Adrenal gland (tissue), 12 donors: ENCODE results near the gene LEKR1. TPM values are rescaled to one million over a fixed set of nuclear protein-coding genes. Genes with fewer than 3 reads are reported as not detected.
"Not testable (repeated sequence)": the region's sequence is repeated elsewhere in the genome, so short reads cannot be mapped to it uniquely, and the experiment has no call there.

Experiments
- DNase-seq, 7 donors: peaks; one replicate each; pipeline ENCODE4 v3.0.0-alpha.2; 2019 to 2020
- H3K27ac ChIP-seq, 5 donors: fragments of 200-600 bp; sonication (generic) in 4 of 5; 1 replicate in 3 of 5; 2 replicates in 2 of 5; pipeline versions ENCODE4 v1.5.1 to v1.8.0; 2016 to 2020; ENCODE audit warnings: mild to moderate bottlenecking in 1 of 5
- H3K27me3 ChIP-seq: fragments of 200-600 bp; 2 replicates; pipeline ENCODE4 v1.8.0; 2021
- H3K36me3 ChIP-seq, 2 donors: fragments of 200-600 bp; replicated peaks in 1 of 2; 1 replicate in 1 of 2; 2 replicates in 1 of 2; pipeline versions ENCODE4 v1.5.1 to v1.8.0; 2018 to 2022
- H3K4me1 ChIP-seq, 2 donors: fragments of 200-600 bp; replicated peaks in 1 of 2; 1 replicate in 1 of 2; 2 replicates in 1 of 2; pipeline versions ENCODE4 v1.5.1 to v1.8.0; 2018 to 2021
- H3K4me3 ChIP-seq, 4 donors: fragments of 200-600 bp; sonication (generic) in 3 of 4; one replicate each; pipeline ENCODE4 v1.5.1; 2016 to 2018
- H3K9me3 ChIP-seq, 3 donors: fragments of 200-600 bp; sonication (generic) in 1 of 3; replicated peaks in 1 of 3; 1 replicate in 2 of 3; 2 replicates in 1 of 3; pipeline versions ENCODE4 v1.5.1 to v1.8.0; 2016 to 2021
- POLR2A ChIP-seq, 2 donors: fragments of 450-650 bp; IDR thresholded peaks; one replicate each; pipeline ENCODE4 v1.6.1; 2017; ENCODE audit warnings: antibody characterized with exemption in 2 of 2, mild to moderate bottlenecking in 2 of 2, moderate library complexity in 1 of 2
- WGBS, 4 donors: extraction: QIAGEN DNeasy Blood & Tissue Kit in 2 of 4; methylation state at CpG; one replicate each; pipeline versions ENCODE4 v1.1.5 to v1.1.7; 2013 to 2017; 5-methylcytosine and 5-hydroxymethylcytosine counted together
- intact Hi-C, 2 donors: fragments of 100-400 bp; cut with DNase I; formaldehyde crosslinking; loops; one replicate each; pipeline versions ENCODE4 v1.14.1 to v1.15.0; 2022 to 2023
- polyA plus RNA-seq, 3 donors: library from polyadenylated mRNA; stranded (reverse); fragments of 200-250 nt in 2 of 3; fragments of 350-450 nt in 1 of 3; fragmentation: Illumina TruSeq in 1 of 3; extraction: RNeasy Lipid Tissue Mini Kit (QIAGEN cat#74804) in 1 of 3; gene quantifications; one replicate each; pipeline ENCODE4 v1.2.3, GENCODE V29; 2013 to 2014
- total RNA-seq, 9 donors: library from RNA; depleted of rRNA in 4 of 9; stranded (reverse); fragments of >200 nt in 4 of 9; fragments of 120-200 nt in 1 of 9; fragmentation: NEBNext Ultra II Directional in 1 of 9; extraction: Animal tissue kit (Norgen Biotek cat#: 25700) in 1 of 9; gene quantifications; one replicate each; pipeline versions ENCODE4 v1.1.0 to v1.2.4, GENCODE V29; 2013 to 2023
- TF ChIP-seq, protein P1 (sequence below), 6 experiments: fragments of 450-650 bp in 4 of 6; fragments of 200-600 bp in 2 of 6; sonication (generic) in 1 of 6; IDR thresholded peaks; 1 replicate in 5 of 6; 2 replicates in 1 of 6; pipeline versions ENCODE4 v1.5.1 to v1.8.0; 2016 to 2021; ENCODE audit warnings: antibody characterized with exemption in 6 of 6, mild to moderate bottlenecking in 2 of 6, moderate library complexity in 1 of 6
- donor health status: healthy with polysubstance abuse.
- donor health status: Bipolar disorder and iron deficiency.
- donor health status: DM: yes; HTN: yes; CAD: no.
- donor health status: DM: no; HTN: no; CAD: no.
- donor health status: DM: no; HTN: no; CAD: no.
- donor health status: DM: yes; HTN: yes; CAD: no.

Gene LEKR1
- total and polyA plus RNA-seq, 12 donors, result 0.28 to 2.3 (median 1.5) TPM

- Histone ChIP-seq H3K27ac (no peak overlapping the region), H3K9me3 (peaks cover 0 to 4% (median 0%) of the 10 kb centered on the region in 3 donors), H3K4me1 (no peaks in the 10 kb centered on the region), H3K4me3 (no peak overlapping the region), H3K36me3 (no peaks in the 10 kb centered on the region), H3K27me3 (no peaks in the 10 kb centered on the region)
- WGBS, 4 donors, result 74 to 82% (median 77%) methylated on average over 2 of the region's 2 CpGs
- TF ChIP-seq POLR2A (IDR thresholded peaks at IDR 0.05), result no peak
- TF ChIP-seq, protein P1, sequence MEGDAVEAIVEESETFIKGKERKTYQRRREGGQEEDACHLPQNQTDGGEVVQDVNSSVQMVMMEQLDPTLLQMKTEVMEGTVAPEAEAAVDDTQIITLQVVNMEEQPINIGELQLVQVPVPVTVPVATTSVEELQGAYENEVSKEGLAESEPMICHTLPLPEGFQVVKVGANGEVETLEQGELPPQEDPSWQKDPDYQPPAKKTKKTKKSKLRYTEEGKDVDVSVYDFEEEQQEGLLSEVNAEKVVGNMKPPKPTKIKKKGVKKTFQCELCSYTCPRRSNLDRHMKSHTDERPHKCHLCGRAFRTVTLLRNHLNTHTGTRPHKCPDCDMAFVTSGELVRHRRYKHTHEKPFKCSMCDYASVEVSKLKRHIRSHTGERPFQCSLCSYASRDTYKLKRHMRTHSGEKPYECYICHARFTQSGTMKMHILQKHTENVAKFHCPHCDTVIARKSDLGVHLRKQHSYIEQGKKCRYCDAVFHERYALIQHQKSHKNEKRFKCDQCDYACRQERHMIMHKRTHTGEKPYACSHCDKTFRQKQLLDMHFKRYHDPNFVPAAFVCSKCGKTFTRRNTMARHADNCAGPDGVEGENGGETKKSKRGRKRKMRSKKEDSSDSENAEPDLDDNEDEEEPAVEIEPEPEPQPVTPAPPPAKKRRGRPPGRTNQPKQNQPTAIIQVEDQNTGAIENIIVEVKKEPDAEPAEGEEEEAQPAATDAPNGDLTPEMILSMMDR (IDR thresholded peaks at IDR 0.05), result no peak
- no peak for DNase-seq
- intact Hi-C loops, result no loop called here
Observed at GRCh38 chr3:156952011-156952410, 125.9 kb downstream of the LEKR1 start.

GRCh38 chr3:156957715-156958114 lies 131.6 kb downstream of the LEKR1 start:
- no peak overlapping the region for H3K4me3 ChIP-seq
- WGBS, 4 donors, result 89 to 100% (median 97%) methylated on average over 1 of the region's 1 CpG
- intact Hi-C loops, result no loop called here
- H3K27me3 ChIP-seq, result no peaks in the 10 kb centered on the region
- TF ChIP-seq, protein P1 (IDR thresholded peaks at IDR 0.05), result no peak
- TF ChIP-seq POLR2A (IDR thresholded peaks at IDR 0.05), result no peak
- no peaks in the 10 kb centered on the region for H3K9me3 ChIP-seq
- no peak for DNase-seq
- no peak overlapping the region for H3K27ac ChIP-seq
- H3K36me3 ChIP-seq, result no peaks in the 10 kb centered on the region
- H3K4me1 ChIP-seq, result no peaks in the 10 kb centered on the region

DNA sequence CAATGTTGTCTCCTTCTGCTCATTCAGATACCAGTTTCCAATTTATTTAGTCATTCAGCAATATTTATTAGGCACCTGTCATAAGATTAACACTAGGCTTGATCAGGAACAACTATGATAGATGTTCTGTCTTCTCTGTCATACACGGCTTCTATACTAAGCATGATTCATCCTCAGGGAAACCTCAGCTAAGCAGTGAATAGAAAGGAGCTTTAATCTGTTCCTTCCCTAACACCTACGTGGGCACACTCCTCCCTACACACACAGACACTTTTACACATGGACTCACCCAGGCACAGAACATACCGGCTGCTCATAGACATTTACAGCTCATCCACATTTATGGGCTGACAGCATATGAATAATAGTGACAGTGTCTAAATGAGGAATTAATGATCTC lies 136.9 kb downstream of the LEKR1 start:
- TF ChIP-seq, protein P1 (IDR thresholded peaks at IDR 0.05), result no peak
- no peak for TF ChIP-seq POLR2A (IDR thresholded peaks at IDR 0.05)
- Histone ChIP-seq H3K9me3 (no peaks in the 10 kb centered on the region), H3K27ac (no peak overlapping the region), H3K36me3 (no peaks in the 10 kb centered on the region), H3K4me1 (no peaks in the 10 kb centered on the region), H3K4me3 (no peak overlapping the region), H3K27me3 (no peaks in the 10 kb centered on the region)
- DNase-seq, result no peak
- intact Hi-C loops, result no loop called here
- 59 to 80% (median 66%) methylated on average over 3 of the region's 3 CpGs for WGBS, 4 donors

DNA sequence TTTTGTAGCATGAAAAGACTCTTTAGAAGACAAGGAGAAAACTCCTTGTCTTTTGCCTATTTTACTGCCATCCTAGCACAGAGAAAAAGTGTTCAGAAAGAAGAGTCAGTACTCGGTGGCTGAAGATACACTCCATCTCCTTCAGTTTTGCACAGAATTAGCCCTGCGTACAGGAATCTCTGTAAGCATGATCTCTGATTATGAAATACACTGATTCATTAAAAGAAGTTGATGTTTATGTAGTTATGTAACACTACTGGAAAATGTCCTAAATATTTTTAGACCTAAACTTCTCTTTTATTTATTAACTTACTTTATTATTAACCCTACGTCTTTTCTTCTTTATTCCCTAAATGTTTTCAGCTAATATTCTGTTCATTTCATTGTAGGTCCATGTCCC lies 138.4 kb downstream of the LEKR1 start:
- Histone ChIP-seq H3K27me3 (no peaks in the 10 kb centered on the region), H3K9me3 (no peaks in the 10 kb centered on the region), H3K27ac (no peak overlapping the region), H3K4me1 (no peaks in the 10 kb centered on the region), H3K36me3 (no peaks in the 10 kb centered on the region), H3K4me3 (no peak overlapping the region)
- TF ChIP-seq POLR2A (IDR thresholded peaks at IDR 0.05), result no peak
- TF ChIP-seq, protein P1 (IDR thresholded peaks at IDR 0.05), result no peak
- intact Hi-C loops, result no loop called here
- no peak for DNase-seq
- WGBS, 4 donors, result 49 to 54% (median 51%) methylated on average over 3 of the region's 3 CpGs

GRCh38 chr3:156966349-156966748 lies 140.2 kb downstream of the LEKR1 start:
- WGBS, 4 donors, result 89 to 96% (median 93%) methylated on average over 8 to 10 of the region's 10 CpGs
- intact Hi-C loops, DNase-seq, H3K27me3 ChIP-seq, H3K9me3 ChIP-seq, H3K4me3 ChIP-seq, H3K27ac ChIP-seq, H3K36me3 ChIP-seq, H3K4me1 ChIP-seq: not testable (repeated sequence)
